Central memory CD8-positive, alpha-beta T cell (primary cell): ENCODE measurements around the gene SLC12A8.

Experiments used
- ATAC-seq: fragments of 150-1000 bp; cut with Tn5 transposase; replicated peaks from 2 replicates; pipeline ENCODE4 v1.10.0; 2022; ENCODE audit warnings: mild to moderate bottlenecking, moderate FRiP score, moderate number of reproducible peaks; ENCODE audit not compliant: poor library complexity, severe bottlenecking; ENCODE audit errors: extremely low read depth
- DNase-seq, 2 donors: peaks; one replicate each; pipeline ENCODE4 v3.0.0; 2021; ENCODE audit warnings: low spot score in 2 of 2
- H3K27ac Mint-ChIP-seq: one replicate; pipeline ENCODE4 v1.8.0; 2022; ENCODE audit warnings: low read depth, mild to moderate bottlenecking, moderate library complexity, mixed read lengths
- H3K27me3 Mint-ChIP-seq: one replicate; pipeline ENCODE4 v1.8.0; 2022; ENCODE audit warnings: mixed read lengths
- H3K36me3 Mint-ChIP-seq: one replicate; pipeline ENCODE4 v1.8.0; 2022; ENCODE audit warnings: mild to moderate bottlenecking, moderate library complexity, mixed read lengths; ENCODE audit not compliant: insufficient read depth
- H3K4me1 Mint-ChIP-seq: one replicate; pipeline ENCODE4 v1.8.0; 2022; ENCODE audit warnings: mixed read lengths
- H3K4me3 Mint-ChIP-seq: one replicate; pipeline ENCODE4 v1.8.0; 2022; ENCODE audit warnings: mild to moderate bottlenecking, moderate library complexity, mixed read lengths
- H3K9me3 Mint-ChIP-seq: one replicate; pipeline ENCODE4 v1.8.0; 2022; ENCODE audit warnings: mixed read lengths

SLC12A8 gene

DNA sequence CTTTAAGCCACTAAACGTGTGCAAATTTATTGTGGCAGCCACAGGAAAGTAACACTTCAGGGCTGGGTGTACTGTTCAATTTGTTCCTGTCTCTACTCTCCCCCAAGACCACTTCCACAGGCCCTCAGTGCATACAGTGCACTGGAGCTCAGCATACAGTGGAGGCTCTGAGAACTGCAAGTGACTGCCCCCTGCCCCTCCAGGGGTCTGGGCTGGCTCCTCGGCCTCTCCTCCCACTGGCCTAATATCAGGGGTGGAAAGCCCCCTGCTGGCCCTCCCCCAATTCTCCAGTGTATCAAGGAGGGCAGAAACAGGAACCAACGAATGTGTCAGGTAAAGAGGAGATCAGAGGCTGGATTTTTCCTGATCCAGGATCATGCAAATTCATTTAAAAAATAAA, 136.8 kb downstream of the SLC12A8 start:
- ATAC-seq (no peak), DNase-seq (no peak)
- H3K36me3 Mint-ChIP-seq, result no peaks in the 10 kb centered on the region
- H3K4me1 Mint-ChIP-seq, result peaks cover 5% of the 10 kb centered on the region
- no peaks in the 10 kb centered on the region for H3K27me3 Mint-ChIP-seq
- no peaks in the 10 kb centered on the region for H3K9me3 Mint-ChIP-seq
- H3K4me3 Mint-ChIP-seq, result no peak overlapping the region
- H3K27ac Mint-ChIP-seq, result no peak overlapping the region

DNA sequence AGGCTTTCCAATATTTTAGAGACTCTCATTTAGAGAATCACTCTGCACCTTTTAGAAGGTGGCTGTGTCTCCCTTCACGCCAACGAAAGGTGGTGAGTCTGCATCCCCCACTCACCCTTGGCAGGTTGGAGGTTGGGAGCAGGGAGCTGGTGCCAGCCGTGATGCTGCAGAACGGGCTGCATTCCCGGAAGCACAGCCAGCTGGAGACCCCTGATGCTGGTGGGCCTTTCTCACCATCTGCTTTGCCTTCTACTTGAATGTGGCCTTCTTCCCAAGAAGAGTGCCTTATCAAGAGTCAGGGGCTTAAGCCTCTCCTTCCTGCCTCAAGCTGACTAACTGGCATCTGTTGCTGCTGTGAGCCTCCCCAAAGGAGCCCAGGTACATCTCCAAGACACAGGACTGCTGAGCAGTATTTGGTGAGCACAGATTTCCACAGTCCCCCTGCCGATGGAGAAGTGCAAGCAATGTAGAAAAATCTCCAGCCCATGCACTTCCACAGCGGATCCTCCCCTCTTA, 139.1 kb downstream of the SLC12A8 start:
- H3K9me3 Mint-ChIP-seq, result no peaks in the 10 kb centered on the region
- H3K4me3 Mint-ChIP-seq, result no peak overlapping the region
- no peaks in the 10 kb centered on the region for H3K27me3 Mint-ChIP-seq
- H3K36me3 Mint-ChIP-seq, result no peaks in the 10 kb centered on the region
- DNase-seq (no peak), ATAC-seq (no peak)
- peaks cover 18% of the 10 kb centered on the region for H3K4me1 Mint-ChIP-seq
- H3K27ac Mint-ChIP-seq, result no peak overlapping the region

GRCh38 chr3:125072749-125073389, 139.7 kb downstream of the SLC12A8 start:
- ATAC-seq, result no peak
- no peaks in the 10 kb centered on the region for H3K36me3 Mint-ChIP-seq
- no peak overlapping the region for H3K27ac Mint-ChIP-seq
- no peaks in the 10 kb centered on the region for H3K27me3 Mint-ChIP-seq
- DNase-seq, result no peak
- H3K4me3 Mint-ChIP-seq, result no peak overlapping the region
- peaks cover 14% of the 10 kb centered on the region for H3K4me1 Mint-ChIP-seq
- H3K9me3 Mint-ChIP-seq, result no peaks in the 10 kb centered on the region

GRCh38 chr3:125072301-125072700, 140.2 kb downstream of the SLC12A8 start:
- Mint-ChIP-seq H3K9me3 (no peaks in the 10 kb centered on the region), H3K4me3 (no peak overlapping the region), H3K36me3 (no peaks in the 10 kb centered on the region)

DNA sequence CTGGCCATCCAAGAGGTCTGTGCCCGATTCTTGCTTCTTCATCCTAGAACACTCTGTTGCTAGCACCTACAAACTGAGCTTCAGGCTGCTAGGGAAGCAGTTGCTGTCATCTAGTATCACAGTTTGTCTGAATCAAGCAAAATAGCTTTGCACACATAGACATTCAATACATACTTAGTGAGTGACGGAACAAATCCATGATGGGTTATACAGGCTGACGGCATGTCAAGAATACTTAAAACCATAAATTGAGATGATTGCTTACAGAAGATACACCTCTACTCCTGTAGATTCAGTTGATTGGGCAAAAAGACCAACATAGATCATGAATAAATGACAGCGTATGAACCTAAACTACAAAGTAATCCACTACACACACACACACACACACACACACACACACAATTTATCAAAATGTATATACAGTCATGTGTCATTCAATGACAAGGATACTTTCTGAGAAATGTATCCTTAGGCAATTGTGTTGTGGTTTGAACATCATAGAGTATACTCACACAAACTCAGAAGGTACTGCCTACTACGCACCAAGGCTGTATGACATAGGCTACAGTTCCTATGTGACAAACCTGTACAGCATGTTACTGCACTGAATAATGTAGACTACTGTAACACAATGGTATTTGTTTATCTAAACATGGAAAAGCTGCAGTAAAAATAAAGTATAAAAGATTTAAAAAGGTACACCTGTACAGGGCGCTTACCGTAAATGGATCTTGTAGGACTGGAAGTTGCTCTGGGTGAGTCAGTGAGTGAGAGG, 142.4 kb downstream of the SLC12A8 start:
- H3K9me3 Mint-ChIP-seq, result no peaks in the 10 kb centered on the region
- DNase-seq (no peak), ATAC-seq (no peak)
- no peaks in the 10 kb centered on the region for H3K27me3 Mint-ChIP-seq
- H3K4me3 Mint-ChIP-seq, result no peak overlapping the region
- no peaks in the 10 kb centered on the region for H3K36me3 Mint-ChIP-seq
- peaks cover 13% of the 10 kb centered on the region for H3K4me1 Mint-ChIP-seq
- no peak overlapping the region for H3K27ac Mint-ChIP-seq

More at GRCh38 chr3:125072301-125072700, 140.2 kb downstream of the SLC12A8 start:
- Mint-ChIP-seq H3K4me1 (peaks cover 13% of the 10 kb centered on the region), H3K27me3 (no peaks in the 10 kb centered on the region), H3K27ac (no peak overlapping the region)
- ATAC-seq (no peak), DNase-seq (no peak)

DNA sequence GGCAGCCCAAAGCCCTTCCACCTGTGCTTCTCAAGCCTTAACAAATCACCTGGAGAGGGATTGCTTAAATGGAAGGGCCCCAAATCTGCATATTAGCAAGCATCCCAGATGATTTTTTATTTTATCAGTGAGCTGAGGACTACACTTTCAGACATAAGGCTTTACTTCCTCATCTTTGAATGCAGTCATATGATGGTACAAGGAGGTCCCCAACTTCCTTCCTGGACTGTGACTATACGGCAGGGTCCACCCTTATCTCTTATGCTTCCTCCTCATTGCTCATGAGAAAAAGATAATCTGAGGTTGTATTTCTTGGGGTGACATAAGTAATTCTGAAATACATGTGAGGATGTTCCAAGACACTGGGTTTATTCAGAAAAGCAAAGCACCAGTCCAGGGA, 143.1 kb downstream of the SLC12A8 start:
- no peak overlapping the region for H3K27ac Mint-ChIP-seq
- no peaks in the 10 kb centered on the region for H3K9me3 Mint-ChIP-seq
- H3K36me3 Mint-ChIP-seq, result no peaks in the 10 kb centered on the region
- H3K4me1 Mint-ChIP-seq, result peaks cover 13% of the 10 kb centered on the region
- ATAC-seq (no peak), DNase-seq (no peak)
- peaks cover 3% of the 10 kb centered on the region for H3K27me3 Mint-ChIP-seq
- no peak overlapping the region for H3K4me3 Mint-ChIP-seq

GRCh38 chr3:125068265-125068664, 144.3 kb downstream of the SLC12A8 start:
- H3K9me3 Mint-ChIP-seq, result no peaks in the 10 kb centered on the region
- DNase-seq, result no peak
- H3K27ac Mint-ChIP-seq, result no peak overlapping the region
- no peak overlapping the region for H3K4me3 Mint-ChIP-seq
- no peak for ATAC-seq
- H3K4me1 Mint-ChIP-seq, result peaks cover 13% of the 10 kb centered on the region
- H3K36me3 Mint-ChIP-seq, result no peaks in the 10 kb centered on the region
- peaks cover 15% of the 10 kb centered on the region for H3K27me3 Mint-ChIP-seq

DNA sequence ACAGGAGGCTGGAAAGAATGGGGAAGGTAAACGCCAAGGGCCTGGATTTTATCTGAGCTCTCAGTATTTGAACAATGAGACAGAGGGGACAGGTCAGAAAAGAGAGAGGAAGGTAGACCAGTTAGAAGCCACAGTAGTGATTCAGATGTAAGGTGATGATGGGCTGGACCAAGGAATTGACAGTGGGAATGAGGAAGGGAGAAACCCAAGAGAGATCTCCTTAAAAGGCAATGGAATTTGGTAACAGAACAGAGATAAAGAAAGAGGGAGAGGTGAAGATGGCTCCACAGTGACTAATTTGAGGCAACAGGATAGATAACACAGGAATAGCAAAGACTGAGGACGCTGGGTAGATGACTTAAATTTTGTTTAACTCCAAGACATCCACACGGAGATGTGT, 145.3 kb downstream of the SLC12A8 start:
- ATAC-seq (no peak), DNase-seq (no peak)
- no peak overlapping the region for H3K4me3 Mint-ChIP-seq
- peaks cover 13% of the 10 kb centered on the region for H3K4me1 Mint-ChIP-seq
- no peak overlapping the region for H3K27ac Mint-ChIP-seq
- no peaks in the 10 kb centered on the region for H3K36me3 Mint-ChIP-seq
- no peaks in the 10 kb centered on the region for H3K9me3 Mint-ChIP-seq
- peaks cover 17% of the 10 kb centered on the region for H3K27me3 Mint-ChIP-seq

- peaks cover 36% of the 10 kb centered on the region for H3K27me3 Mint-ChIP-seq
- H3K9me3 Mint-ChIP-seq, result no peaks in the 10 kb centered on the region
- ATAC-seq (no peak), DNase-seq (no peak)
- no peaks in the 10 kb centered on the region for H3K36me3 Mint-ChIP-seq
- no peak overlapping the region for H3K4me3 Mint-ChIP-seq
- no peaks in the 10 kb centered on the region for H3K4me1 Mint-ChIP-seq
- no peak overlapping the region for H3K27ac Mint-ChIP-seq
These were observed 149.5 kb downstream of the SLC12A8 start for GRCh38 chr3:125062904-125063618.

- no peak for ATAC-seq
- no peak for DNase-seq
- peaks cover 36% of the 10 kb centered on the region for H3K27me3 Mint-ChIP-seq
- no peaks in the 10 kb centered on the region for H3K36me3 Mint-ChIP-seq
- no peaks in the 10 kb centered on the region for H3K9me3 Mint-ChIP-seq
- H3K4me1 Mint-ChIP-seq, result no peaks in the 10 kb centered on the region
- no peak overlapping the region for H3K27ac Mint-ChIP-seq
- H3K4me3 Mint-ChIP-seq, result no peak overlapping the region
These were observed 150.9 kb downstream of the SLC12A8 start for GRCh38 chr3:125061646-125062045.

- Mint-ChIP-seq H3K36me3 (no peaks in the 10 kb centered on the region), H3K4me3 (no peak overlapping the region), H3K27me3 (peaks cover 36% of the 10 kb centered on the region), H3K27ac (no peak overlapping the region), H3K4me1 (no peaks in the 10 kb centered on the region), H3K9me3 (no peaks in the 10 kb centered on the region)
- DNase-seq, result no peak
- no peak for ATAC-seq
These were observed 151.4 kb downstream of the SLC12A8 start for GRCh38 chr3:125061170-125061569.

DNA sequence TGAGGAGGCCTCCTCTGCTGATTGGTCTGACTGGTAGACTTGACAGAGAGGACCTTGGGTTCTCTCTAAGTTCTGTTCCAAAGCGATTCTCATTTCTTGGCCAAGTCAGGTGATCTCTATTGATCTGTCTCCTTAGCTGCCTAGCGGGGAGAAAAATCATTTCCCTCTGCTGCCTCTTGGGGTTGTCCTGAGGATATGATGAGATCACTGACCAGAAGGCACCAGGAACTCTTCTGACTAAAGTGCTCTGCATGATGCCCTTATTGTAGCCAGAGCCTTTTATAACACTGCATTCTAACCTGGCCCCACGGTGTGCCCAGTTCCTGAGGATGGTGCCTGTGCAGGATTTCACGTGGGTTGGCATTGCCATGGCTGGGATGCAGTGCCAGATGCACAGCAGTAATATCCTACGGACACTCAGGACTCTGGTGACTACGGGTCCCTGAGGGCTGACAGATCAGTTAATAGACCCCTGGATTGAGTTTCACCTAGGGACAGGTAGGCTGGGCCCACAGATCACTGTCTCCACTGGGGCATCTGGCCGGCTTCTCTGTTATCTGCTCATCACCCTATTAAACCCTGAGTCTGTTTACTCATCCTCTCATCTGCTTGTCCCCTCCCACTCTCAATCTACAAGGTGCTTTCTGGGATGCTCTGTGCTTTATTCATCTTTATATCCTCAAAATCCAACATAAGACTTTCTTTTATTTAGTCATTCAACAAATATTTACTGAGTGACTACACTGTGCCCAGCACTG, 152.9 kb downstream of the SLC12A8 start:
- H3K4me3 Mint-ChIP-seq, result no peak overlapping the region
- no peak for DNase-seq
- H3K9me3 Mint-ChIP-seq, result no peaks in the 10 kb centered on the region
- peaks cover 2% of the 10 kb centered on the region for H3K36me3 Mint-ChIP-seq
- no peak overlapping the region for H3K27ac Mint-ChIP-seq
- ATAC-seq, result no peak
- peaks cover 4% of the 10 kb centered on the region for H3K4me1 Mint-ChIP-seq
- peaks cover 36% of the 10 kb centered on the region for H3K27me3 Mint-ChIP-seq
